Cardiac fibroblast (primary cell): ENCODE measurements around the gene PLEKHS1.

Experiments used
- DNase-seq, 2 donors: peaks; one replicate each; pipeline versions ENCODE4 v3.0.0 to v3.0.0-alpha.2; 2010; ENCODE audit warnings: low read depth in 2 of 2
- H3K4me3 ChIP-seq, 2 donors: replicated peaks in 1 of 2; 1 replicate in 1 of 2; 2 replicates in 1 of 2; pipeline ENCODE4 v1.5.1; 2011; ENCODE audit warnings: low read depth in 2 of 2, low read length in 2 of 2, mild to moderate bottlenecking in 2 of 2, moderate library complexity in 1 of 2
- TF ChIP-seq, protein P1 (sequence below): IDR thresholded peaks from one replicate; pipeline ENCODE4 v1.5.1; 2011; ENCODE audit warnings: low read depth, mild to moderate bottlenecking, low read length, inconsistent platforms

Gene PLEKHS1

DNA sequence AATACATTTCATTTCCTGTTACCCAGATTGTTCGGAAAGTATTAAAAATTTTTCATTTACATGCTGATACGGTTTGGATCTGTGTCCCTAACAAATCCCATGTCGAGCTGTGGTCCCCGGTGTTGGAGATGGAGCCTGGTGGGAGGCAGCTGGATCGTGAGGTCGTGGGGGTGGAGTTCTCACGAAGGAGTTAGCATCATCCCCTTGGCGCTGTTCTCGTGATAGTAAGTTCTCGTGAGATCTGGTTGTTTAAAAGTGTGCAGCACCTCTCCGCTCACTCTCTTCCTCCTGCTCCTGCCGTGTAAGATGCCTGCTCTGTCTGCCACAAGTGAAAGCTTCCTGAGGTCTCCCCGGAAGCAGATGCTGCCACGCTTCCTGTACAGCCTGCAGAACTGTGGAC is 30.9 kb downstream of the PLEKHS1 start:
- TF ChIP-seq, protein P1, sequence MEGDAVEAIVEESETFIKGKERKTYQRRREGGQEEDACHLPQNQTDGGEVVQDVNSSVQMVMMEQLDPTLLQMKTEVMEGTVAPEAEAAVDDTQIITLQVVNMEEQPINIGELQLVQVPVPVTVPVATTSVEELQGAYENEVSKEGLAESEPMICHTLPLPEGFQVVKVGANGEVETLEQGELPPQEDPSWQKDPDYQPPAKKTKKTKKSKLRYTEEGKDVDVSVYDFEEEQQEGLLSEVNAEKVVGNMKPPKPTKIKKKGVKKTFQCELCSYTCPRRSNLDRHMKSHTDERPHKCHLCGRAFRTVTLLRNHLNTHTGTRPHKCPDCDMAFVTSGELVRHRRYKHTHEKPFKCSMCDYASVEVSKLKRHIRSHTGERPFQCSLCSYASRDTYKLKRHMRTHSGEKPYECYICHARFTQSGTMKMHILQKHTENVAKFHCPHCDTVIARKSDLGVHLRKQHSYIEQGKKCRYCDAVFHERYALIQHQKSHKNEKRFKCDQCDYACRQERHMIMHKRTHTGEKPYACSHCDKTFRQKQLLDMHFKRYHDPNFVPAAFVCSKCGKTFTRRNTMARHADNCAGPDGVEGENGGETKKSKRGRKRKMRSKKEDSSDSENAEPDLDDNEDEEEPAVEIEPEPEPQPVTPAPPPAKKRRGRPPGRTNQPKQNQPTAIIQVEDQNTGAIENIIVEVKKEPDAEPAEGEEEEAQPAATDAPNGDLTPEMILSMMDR, result no peak
- no peak overlapping the region for H3K4me3 ChIP-seq
- no peak for DNase-seq

DNA sequence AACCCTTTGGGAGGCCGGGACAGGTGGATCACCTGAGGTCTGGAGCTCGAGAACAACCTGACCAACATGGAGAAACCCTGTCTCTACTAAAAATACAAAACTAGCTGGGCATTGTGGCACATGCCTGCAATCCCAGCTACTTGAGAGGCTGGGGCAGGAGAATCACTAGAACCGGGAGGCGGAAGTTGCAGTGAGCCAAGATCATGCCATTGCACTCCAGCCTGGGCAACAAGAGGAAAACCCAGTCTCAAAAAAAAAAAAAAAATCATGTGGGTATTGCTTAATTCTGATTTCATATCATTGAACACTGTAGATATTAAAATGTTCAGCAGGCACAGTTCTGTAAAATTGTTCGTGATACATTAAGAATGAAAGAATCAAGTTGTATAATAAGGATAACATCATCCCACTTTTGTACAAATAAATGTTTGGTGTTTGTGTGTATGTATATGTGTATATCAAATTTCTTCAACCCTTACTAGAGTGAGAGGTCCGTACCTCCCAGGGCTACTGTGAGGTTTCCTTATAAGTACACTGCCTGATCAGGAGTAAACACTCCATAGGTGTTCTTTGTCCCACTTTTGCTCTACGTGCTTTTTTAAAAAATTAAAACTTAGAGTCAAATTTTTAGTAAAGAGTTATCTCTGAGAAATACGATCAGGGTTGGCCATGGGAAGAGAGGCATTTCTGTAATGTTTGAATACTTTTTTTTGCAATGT is 31.7 kb downstream of the PLEKHS1 start:
- no peak overlapping the region for H3K4me3 ChIP-seq
- no peak for DNase-seq
- TF ChIP-seq, protein P1, result no peak

DNA sequence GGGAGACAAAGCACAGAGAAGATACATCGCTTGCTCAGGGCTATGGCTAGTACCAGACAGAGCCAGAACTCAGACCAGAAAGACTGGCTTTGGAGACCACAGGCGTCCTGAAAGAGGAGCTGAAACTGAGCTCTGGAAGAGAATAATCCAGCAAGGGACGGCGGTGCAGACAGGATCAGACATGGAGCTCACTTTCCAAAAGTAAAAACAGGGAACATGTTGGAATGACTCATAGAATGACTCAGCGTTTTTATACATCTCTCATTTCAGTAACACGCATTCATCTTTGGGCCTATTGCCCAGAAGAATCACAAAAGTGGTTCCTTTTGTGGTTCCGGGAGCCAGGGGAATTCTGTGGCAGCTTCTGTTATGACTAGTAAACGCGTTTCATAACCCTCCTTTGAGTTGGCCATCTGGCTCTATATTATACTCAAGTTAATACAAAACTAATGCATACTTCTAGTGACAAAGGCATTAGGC is 37.2 kb downstream of the PLEKHS1 start:
- DNase-seq, result peak; percentile 93 to 98
- H3K4me3 ChIP-seq, result no peak overlapping the region
- TF ChIP-seq, protein P1, result no peak

DNA sequence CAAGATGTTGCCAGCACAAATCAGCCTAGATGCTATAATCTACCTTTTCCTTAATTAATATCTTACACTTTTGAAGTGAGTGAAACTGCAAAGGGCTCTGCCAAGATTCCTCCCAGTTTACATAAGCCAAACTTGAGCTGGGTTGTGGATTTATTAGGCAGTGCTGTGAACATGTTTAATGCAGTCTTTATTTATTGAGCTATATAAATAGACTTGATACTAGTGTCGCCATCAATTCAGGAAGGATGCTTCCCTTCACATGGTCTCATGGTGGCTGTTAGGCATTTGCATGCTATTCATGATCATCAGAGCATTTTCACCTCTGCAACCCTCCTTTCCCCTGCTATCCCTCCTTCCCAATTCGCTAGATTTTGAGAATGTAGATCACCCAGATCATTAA is 40.2 kb downstream of the PLEKHS1 start:
- no peak for DNase-seq
- no peak overlapping the region for H3K4me3 ChIP-seq
- TF ChIP-seq, protein P1, result no peak

DNA sequence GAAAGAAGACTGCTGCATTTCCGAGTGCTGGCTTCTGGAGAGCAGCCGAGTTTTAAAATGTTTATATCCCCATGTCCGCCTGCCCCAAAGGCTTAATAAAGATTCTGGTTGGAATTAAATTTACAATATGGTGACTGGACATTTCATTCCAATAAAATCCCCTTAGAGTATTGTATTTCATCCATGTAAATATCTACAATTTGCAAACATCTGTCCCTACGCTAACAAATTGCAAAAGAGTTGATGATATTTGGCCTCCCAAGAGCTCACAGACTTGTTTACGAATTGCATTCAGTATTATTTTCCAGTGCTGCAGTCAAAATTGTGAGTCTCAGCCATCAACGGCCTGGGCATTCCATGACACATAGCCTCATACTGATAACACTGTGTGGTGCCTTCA is 50.1 kb downstream of the PLEKHS1 start:
- no peak overlapping the region for H3K4me3 ChIP-seq
- TF ChIP-seq, protein P1, result no peak
- no peak for DNase-seq

DNA sequence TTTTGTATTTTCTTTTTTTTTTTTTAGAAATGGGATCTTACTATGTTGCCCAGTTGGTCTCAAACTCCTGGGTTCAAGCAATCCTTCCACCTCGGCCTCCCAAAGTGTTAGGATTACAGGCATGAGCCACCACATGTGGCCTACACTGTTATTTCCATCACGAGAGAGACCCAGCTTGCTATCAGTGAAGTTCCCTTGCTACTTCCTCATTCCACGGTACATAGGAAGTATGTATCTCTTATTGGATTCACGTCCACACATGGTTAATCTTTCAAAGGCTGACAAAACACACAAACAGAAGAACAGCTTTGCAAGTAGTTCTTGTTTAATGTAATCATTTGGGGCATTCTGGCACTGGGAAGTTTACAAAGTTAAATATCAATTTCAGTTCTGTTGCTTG is 51.5 kb downstream of the PLEKHS1 start:
- no peak for DNase-seq
- TF ChIP-seq, protein P1, result no peak
- no peak overlapping the region for H3K4me3 ChIP-seq

DNA sequence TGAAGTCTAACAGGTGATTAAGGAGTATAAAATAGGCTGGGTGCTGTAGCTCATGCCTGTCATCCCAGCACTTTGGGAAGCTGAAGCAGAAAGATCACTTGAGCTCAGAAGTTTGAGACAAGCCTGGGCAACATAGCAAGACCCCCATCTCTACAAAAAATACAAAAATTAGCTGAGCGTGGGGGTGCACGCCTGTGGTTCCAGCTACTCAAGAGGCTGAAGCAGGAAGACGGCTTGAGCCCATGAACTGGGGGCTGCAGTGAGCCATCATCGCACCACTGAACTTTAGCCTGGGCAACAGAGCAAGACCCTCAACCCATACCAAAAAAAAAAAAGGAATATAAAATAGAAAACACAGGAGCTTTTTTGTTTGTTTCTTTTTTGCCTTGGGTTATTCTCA is 55.0 kb downstream of the PLEKHS1 start:
- no peak for DNase-seq
- no peak overlapping the region for H3K4me3 ChIP-seq
- TF ChIP-seq, protein P1, result no peak
